Ramos (cell line): Measurements from ENCODE around the gene MUC5AC.
"Not testable (repeated sequence)": the region's sequence is repeated elsewhere in the genome, so short reads cannot be mapped to it uniquely, and the experiment has no call there.

Source experiments
- in situ Hi-C: fragments of 300-500 bp; cut with MboI; formaldehyde crosslinking; loops from one replicate; pipeline ENCODE4 v1.14.3; 2022; ENCODE audit warnings: low sequenced_read_pairs; ENCODE audit not compliant: unreplicated experiment

The MUC5AC gene

GRCh38 chr11:1157645-1158591, at the start of gene MUC5AC:
Gene MUC5AC (plus strand): TSS chr11:1157953. CDS start chr11:1158000, 47 bp downstream.
- in situ Hi-C loops = no loop called here

DNA sequence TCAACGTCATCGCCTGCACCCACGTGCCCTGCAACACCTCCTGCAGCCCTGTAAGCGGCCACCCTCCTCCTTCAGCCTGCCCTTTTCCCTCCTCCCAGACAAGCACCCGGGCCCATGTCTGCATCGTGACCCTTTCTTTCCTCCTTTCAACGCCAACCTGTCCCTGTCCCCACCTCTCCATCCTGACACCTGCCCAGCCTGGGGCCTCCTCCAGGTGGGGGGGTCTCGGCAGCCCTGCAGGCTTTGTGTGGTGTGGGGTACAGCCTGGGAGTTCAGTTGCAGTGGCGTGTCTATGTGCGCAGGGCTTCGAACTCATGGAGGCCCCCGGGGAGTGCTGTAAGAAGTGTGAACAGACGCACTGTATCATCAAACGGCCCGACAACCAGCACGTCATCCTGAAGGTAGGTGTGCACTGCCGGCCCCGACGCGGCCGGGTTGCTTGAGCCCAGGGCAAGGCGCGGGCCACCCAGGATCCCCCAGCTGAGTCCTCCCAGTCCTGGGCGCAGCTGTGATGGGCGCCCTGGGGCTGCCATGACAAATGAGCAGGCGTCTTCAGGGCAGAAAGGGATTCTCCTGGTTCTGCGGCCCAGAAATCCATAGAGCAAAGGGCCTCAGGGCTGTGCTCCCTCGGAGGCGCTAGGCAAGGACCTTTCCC, 49.4 kb upstream of the MUC5AC start:
- in situ Hi-C loops = no loop called here

DNA sequence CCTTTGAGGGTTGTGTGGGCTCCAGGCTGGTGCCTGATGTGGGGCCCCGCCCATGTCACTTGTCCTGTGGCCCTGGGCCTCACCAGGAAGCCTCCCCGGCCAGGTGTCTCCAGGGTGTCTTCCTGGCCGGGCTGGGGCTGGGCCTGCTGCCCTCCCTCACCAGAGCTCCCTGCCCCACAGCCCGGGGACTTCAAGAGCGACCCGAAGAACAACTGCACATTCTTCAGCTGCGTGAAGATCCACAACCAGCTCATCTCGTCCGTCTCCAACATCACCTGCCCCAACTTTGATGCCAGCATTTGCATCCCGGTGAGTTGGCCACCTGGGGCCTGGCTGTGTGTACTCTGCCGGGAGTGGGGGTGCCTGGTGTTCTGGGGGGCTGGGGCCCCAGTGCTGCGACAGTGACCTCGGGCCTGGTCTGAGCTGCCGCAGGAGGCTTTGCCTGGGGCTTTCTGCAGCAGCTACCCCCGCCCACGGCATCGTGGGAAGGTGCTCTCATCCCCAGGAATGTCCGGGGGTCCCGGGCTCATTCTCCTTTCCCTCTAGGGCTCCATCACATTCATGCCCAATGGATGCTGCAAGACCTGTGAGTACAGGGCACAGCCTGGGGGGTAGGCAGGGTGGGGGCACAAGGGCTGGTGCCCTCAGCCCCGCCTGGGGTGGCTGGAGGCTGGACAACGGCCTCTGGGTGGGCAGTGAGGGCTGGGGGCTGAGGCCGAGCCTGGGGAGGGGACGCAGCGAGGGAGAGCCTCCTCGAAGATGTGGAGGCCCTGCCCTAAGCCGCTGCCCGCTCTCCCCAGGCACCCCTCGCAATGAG, 48.4 kb upstream of the MUC5AC start:
- in situ Hi-C loops = no loop called here

DNA sequence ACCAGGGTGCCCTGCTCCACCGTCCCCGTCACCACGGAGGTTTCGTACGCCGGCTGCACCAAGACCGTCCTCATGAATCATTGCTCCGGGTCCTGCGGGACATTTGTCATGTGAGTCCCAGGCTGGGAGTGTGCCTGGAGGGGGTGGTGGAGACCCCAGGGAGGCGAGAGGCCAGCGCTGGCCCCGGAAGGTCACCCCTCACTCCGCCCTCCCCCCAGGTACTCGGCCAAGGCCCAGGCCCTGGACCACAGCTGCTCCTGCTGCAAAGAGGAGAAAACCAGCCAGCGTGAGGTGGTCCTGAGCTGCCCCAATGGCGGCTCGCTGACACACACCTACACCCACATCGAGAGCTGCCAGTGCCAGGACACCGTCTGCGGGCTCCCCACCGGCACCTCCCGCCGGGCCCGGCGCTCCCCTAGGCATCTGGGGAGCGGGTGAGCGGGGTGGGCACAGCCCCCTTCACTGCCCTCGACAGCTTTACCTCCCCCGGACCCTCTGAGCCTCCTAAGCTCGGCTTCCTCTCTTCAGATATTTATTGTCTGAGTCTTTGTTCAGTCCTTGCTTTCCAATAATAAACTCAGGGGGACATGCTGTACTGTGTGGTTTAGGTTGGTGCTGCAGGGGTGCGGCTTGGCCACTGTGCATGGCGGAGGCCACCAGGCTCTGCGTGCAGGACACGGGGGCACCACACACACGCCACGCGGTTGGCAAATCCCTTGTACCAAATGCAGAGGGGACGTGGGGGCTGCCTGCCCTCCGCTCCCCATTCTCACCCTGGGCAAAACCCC, 47.6 kb upstream of the MUC5AC start:
- in situ Hi-C loops = no loop called here

- in situ Hi-C loops = no loop called here
These were observed 46.1 kb upstream of the MUC5AC start for GRCh38 chr11:1111545-1112212.

DNA sequence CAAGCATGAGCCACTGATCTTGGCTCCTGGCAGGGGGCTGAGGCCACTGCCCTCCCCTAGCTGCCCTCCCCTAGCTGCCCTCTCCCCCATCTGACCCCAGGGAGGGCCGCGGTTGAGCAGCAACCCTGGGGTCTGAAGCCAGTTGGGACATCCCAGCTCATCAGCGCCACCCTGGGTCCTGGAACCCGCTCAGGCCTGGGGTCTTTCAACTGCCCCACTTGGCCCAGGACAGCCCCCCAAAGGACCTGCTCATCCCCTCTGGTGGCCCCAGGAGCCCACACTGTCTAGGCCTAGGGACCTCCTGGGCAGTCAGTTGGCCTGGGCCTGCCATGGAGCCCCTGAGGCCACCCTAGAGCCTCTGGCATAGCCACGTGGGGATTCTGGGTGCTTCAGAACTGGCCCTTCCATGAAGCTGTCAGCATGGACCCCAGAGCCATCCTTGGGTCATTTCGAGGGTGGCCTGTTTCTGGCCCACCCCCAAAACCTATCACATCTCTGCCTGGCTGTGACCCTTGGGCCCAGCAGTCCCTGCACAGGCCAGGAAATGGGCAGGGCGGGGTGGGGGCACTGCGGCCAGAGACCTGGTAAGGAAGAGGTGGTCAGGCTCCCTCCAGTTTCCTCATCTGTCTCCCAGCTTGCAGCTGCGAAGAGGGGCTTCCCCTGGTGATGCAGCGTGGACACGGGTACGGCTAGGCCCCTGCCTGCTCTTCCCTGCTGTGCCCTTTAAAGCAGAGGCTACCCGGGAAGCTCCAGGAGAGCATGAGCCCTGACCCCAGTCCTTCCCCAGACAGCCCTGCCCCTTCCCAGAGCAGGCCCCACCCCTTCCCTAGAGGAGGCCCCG, 45.2 kb upstream of the MUC5AC start:
- in situ Hi-C loops = no loop called here

DNA sequence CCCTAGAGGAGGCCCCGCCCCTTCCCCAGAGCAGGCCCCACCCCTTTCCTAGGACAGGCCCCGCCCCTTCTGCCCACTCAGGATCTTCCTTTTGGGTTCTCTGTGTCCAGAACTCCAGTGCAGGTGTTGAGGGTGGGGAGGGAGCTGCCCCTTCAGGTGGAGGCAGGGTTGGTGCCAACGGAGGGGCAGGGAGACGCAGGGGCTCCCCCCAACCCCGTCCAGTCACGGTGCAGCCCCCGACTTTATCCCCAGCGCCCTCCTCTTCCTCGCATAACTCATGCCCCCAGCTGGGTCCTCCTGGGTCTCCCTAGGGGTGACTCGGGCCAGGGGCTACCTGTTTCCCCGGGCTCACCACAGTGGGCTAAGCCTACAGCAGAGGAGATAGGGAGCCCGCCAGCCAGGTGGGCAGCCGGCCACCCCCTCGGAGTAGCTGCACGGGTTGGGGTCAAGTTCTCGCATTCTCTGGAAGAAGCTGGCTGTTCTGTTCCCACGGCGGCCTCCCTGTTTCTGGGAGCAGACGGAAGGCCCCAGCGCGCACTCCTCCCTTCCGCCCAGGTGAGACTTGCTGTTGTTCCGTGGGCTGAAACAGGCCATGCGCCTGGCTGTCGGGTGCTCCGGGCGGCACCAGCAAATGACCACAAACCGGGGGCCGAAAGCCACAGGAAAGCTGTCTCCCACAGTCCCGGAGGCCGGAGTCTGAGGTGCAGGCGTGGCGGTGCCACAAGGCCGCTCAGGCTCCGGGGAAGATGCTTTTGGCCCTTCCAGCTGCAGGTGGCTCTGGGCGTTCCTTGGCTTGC, 44.1 kb upstream of the MUC5AC start:
- in situ Hi-C loops = no loop called here

GRCh38 chr11:1115292-1115691, 42.5 kb upstream of the MUC5AC start:
- in situ Hi-C loops = not testable (repeated sequence)

DNA sequence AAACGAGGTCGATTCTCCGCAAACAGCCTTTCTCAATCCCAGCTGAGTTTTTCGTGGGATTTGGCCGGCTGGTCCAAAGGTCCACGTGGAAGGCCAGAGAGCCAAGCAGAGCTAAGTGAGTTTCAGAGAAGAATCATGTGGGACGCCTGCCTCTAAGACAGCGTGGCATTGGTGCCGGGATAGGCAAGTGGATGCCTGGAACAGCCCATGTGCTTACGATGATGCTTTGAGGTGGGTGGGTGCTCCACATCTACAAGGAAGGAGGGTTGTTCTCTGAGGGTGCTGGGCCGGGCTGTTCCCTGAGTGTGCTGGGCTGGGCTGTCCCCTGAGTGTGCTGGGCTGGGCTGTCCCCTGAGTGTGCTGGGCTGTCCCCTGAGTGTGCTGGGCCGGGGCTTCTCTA, 41.6 kb upstream of the MUC5AC start:
- in situ Hi-C loops = no loop called here

- in situ Hi-C loops = no loop called here
These were observed 40.9 kb upstream of the MUC5AC start for GRCh38 chr11:1116666-1117390.

DNA sequence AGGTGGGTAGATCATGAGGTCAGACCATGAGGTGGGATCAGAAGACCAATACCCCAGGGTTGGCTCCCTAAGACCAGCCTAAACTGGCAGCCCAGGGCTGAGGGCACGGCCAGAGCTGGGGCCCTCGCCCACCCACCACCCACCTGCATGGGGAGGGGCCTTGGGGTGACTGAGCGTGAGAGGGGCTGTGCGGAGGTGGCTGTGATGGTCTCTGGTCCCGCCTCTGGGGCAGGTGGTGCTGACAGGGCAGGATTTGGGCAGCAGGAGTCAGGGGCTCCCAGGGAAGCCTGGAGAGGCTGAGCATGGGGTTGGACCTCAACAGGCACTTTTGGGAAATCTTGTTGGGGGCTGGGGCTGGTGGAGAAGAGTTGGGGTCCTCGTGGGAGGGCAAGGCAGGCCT, 39.8 kb upstream of the MUC5AC start:
- in situ Hi-C loops = no loop called here

- in situ Hi-C loops = no loop called here
These were observed 38.8 kb upstream of the MUC5AC start for GRCh38 chr11:1118755-1119603.

DNA sequence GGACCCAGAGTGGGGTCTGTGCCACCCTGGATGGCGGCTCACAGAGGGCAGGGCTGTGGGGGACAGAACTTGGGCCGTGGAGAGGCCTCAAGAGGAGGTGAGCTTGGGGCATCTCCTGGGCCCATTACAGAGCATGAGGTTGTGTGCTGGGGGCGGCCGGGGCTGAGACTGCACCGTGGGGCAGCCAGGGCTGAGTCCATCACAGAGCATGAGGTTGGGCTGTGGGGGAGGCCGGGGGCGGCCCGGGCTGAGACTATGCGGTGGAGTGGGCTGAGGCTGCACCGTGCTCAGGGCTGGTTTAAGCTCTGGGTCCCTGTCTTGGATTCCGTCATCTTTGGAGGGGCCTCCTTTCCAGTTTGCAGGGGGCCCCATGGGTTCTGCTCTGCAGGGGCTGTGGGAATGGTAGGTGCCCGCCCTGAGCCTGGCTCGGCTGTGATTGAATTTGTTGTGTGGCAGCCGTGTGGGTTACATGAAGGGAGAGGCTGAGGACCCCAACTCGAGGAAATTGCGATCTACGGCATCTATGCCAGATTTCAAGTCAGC, 38.1 kb upstream of the MUC5AC start:
- in situ Hi-C loops = no loop called here

DNA sequence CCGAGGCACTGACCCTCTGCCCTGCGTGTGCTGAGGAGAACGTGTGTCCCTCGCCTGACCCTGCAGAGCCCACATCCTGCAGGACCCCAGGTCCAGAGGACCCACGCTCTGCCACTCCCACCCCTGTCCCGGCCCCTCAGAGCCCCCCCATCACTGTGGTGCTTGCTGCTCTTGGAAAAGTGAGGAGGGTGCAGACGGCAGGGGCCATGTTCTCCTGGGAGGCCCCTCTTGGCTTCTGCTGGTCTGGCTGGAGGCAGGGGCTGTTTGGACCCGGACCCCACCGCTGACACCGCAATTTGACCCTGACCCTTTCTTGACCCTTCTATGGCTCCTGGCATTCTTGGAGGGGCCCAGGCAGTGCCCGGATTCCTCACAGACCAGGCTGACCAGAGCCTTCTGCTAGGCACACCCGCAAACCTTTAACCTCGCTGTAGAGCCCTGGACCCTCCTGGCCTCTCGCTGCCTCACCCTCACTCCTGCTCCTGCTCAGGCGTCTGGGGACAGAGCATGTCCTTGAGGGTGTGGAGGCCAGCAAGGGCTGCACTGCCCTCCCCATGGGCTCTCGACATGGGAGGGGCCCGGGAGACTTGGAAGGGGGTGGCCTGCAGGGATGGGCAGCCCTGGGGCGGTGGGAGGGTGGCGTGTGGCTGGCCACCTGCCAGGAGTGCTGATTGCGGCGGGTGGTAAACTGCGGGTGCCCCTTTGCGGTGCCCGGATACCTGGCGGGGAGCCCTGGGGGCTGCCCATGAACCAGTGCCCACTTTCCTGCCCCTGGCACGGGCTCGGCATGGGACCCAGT, 37.0 kb upstream of the MUC5AC start:
- in situ Hi-C loops = no loop called here

DNA sequence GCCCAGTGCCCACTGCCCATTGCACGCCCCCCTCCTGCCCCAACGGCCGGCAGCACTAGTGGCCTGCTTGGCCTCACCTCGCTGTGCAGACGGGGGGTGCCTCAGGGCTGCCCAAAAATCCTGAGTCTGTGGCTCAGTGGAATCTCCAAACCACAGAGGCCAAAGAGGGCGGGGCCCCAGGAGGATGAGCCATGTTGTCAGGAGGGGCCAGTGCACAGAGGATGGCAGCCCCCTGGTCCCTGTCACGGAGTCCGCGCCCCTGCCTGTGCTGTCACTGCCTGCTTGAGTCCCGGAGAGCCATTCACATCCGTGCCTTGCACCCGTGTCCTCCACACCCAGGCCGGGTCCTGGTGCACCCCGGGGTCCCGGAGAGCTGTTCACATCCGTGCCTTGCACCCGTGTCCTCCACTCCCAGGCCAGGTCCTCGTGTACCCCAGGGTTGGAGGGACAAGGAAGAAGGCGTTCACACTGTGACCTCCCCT, 36.4 kb upstream of the MUC5AC start:
- in situ Hi-C loops = no loop called here
